Measurements from ENCODE around the gene SLC16A6. TPM values are rescaled to one million over a fixed set of nuclear protein-coding genes. Genes with fewer than 3 reads are reported as not detected.
"Not testable (repeated sequence)": the region's sequence is repeated elsewhere in the genome, so short reads cannot be mapped to it uniquely, and the experiment has no call there.

The SLC16A6 gene
- total RNA-seq, 1 donor from 2014 or later: 0.23 TPM

GRCh38 chr17:68234726-68235335 lies 56.1 kb downstream of the SLC16A6 start:
- H3K4me1 Mint-ChIP-seq; H3K27me3 Mint-ChIP-seq (ENCODE audit: low read depth); H3K9me3 Mint-ChIP-seq; H3K36me3 Mint-ChIP-seq (ENCODE audit: low read depth); DNase-seq (ENCODE audit: low read depth, low spot score); H3K4me3 Mint-ChIP-seq; H3K27ac Mint-ChIP-seq (ENCODE audit: unreplicated experiment): not testable (repeated sequence)

GRCh38 chr17:68232741-68233140 lies 58.2 kb downstream of the SLC16A6 start:
- H3K4me1 Mint-ChIP-seq; DNase-seq (ENCODE audit: low read depth, low spot score); H3K36me3 Mint-ChIP-seq (ENCODE audit: low read depth); H3K4me3 Mint-ChIP-seq; H3K9me3 Mint-ChIP-seq; H3K27ac Mint-ChIP-seq (ENCODE audit: unreplicated experiment); H3K27me3 Mint-ChIP-seq (ENCODE audit: low read depth): not testable (repeated sequence)

GRCh38 chr17:68231541-68231940 lies 59.4 kb downstream of the SLC16A6 start:
- peaks cover 5% of the 10 kb centered on the region for H3K36me3 Mint-ChIP-seq (ENCODE audit: low read depth)
- no peaks in the 10 kb centered on the region for H3K9me3 Mint-ChIP-seq
- DNase-seq (ENCODE audit: low read depth, low spot score): no peak
- no peak for TF ChIP-seq CTCF (conservative IDR thresholded peaks at IDR 0.05)
- no peak overlapping the region for H3K4me3 Mint-ChIP-seq
- H3K27me3 Mint-ChIP-seq (ENCODE audit: low read depth): no peaks in the 10 kb centered on the region
- no peak overlapping the region for H3K27ac Mint-ChIP-seq (ENCODE audit: unreplicated experiment)
- no peaks in the 10 kb centered on the region for H3K4me1 Mint-ChIP-seq

- not testable (repeated sequence) for H3K27me3 Mint-ChIP-seq (ENCODE audit: low read depth); H3K9me3 Mint-ChIP-seq; H3K36me3 Mint-ChIP-seq (ENCODE audit: low read depth); DNase-seq (ENCODE audit: low read depth, low spot score); H3K27ac Mint-ChIP-seq (ENCODE audit: unreplicated experiment); H3K4me3 Mint-ChIP-seq; H3K4me1 Mint-ChIP-seq
Observed at GRCh38 chr17:68231131-68231530, 59.8 kb downstream of the SLC16A6 start.

GRCh38 chr17:68229619-68230018 lies 61.3 kb downstream of the SLC16A6 start:
- no peak for TF ChIP-seq CTCF (conservative IDR thresholded peaks at IDR 0.05)
- H3K9me3 Mint-ChIP-seq: no peaks in the 10 kb centered on the region
- DNase-seq (ENCODE audit: low read depth, low spot score): no peak
- no peaks in the 10 kb centered on the region for H3K4me1 Mint-ChIP-seq
- peaks cover 5% of the 10 kb centered on the region for H3K36me3 Mint-ChIP-seq (ENCODE audit: low read depth)
- no peaks in the 10 kb centered on the region for H3K27me3 Mint-ChIP-seq (ENCODE audit: low read depth)
- H3K4me3 Mint-ChIP-seq: no peak overlapping the region
- no peak overlapping the region for H3K27ac Mint-ChIP-seq (ENCODE audit: unreplicated experiment)

- Mint-ChIP-seq H3K4me3 (no peak overlapping the region), H3K27me3 (ENCODE audit: low read depth) (no peaks in the 10 kb centered on the region), H3K36me3 (ENCODE audit: low read depth) (peaks cover 5% of the 10 kb centered on the region), H3K4me1 (no peaks in the 10 kb centered on the region), H3K27ac (ENCODE audit: unreplicated experiment) (no peak overlapping the region), H3K9me3 (no peaks in the 10 kb centered on the region)
- TF ChIP-seq CTCF (conservative IDR thresholded peaks at IDR 0.05): no peak
- DNase-seq (ENCODE audit: low read depth, low spot score): no peak
Observed at GRCh38 chr17:68228817-68229570, 61.9 kb downstream of the SLC16A6 start.

- H3K4me1 Mint-ChIP-seq; DNase-seq (ENCODE audit: low read depth, low spot score); H3K36me3 Mint-ChIP-seq (ENCODE audit: low read depth); H3K27ac Mint-ChIP-seq (ENCODE audit: unreplicated experiment); H3K27me3 Mint-ChIP-seq (ENCODE audit: low read depth); H3K4me3 Mint-ChIP-seq; H3K9me3 Mint-ChIP-seq: not testable (repeated sequence)
Observed at GRCh38 chr17:68228039-68228680, 62.8 kb downstream of the SLC16A6 start.

- not testable (repeated sequence) for DNase-seq (ENCODE audit: low read depth, low spot score); H3K36me3 Mint-ChIP-seq (ENCODE audit: low read depth); H3K9me3 Mint-ChIP-seq; H3K27ac Mint-ChIP-seq (ENCODE audit: unreplicated experiment); H3K4me3 Mint-ChIP-seq; H3K4me1 Mint-ChIP-seq; H3K27me3 Mint-ChIP-seq (ENCODE audit: low read depth)
Observed at GRCh38 chr17:68225055-68225454, 65.9 kb downstream of the SLC16A6 start.
